KMS-11 (cell line): ENCODE measurements around the gene LDB2.

Source experiments
- H2AFZ ChIP-seq: fragments of 200-600 bp; sonication (generic); 2 replicates; pipeline ENCODE4 v1.6.1; 2016; ENCODE audit warnings: antibody characterized with exemption, mixed run types, low read depth
- H3K27ac ChIP-seq: fragments of 200-600 bp; sonication (generic); 2 replicates; pipeline ENCODE4 v1.6.1; 2016; ENCODE audit warnings: mild to moderate bottlenecking, mixed run types
- H3K27me3 ChIP-seq: fragments of 200-600 bp; sonication (generic); 2 replicates; pipeline ENCODE4 v1.6.1; 2017; ENCODE audit warnings: mild to moderate bottlenecking, low read depth, mixed run types, moderate library complexity; ENCODE audit not compliant: insufficient read depth
- H3K36me3 ChIP-seq: fragments of 200-600 bp; sonication (generic); 2 replicates; pipeline ENCODE4 v1.6.1; 2017; ENCODE audit warnings: mild to moderate bottlenecking, mixed run types; ENCODE audit not compliant: insufficient read depth
- H3K4me1 ChIP-seq: fragments of 200-600 bp; sonication (generic); 2 replicates; pipeline ENCODE4 v1.6.1; 2016; ENCODE audit warnings: mild to moderate bottlenecking, low read depth, mixed run types; ENCODE audit not compliant: poor library complexity, severe bottlenecking
- H3K4me2 ChIP-seq: fragments of 200-600 bp; sonication (generic); 2 replicates; pipeline ENCODE4 v1.7.0; 2016; ENCODE audit warnings: mild to moderate bottlenecking, mixed run types
- H3K4me3 ChIP-seq: fragments of 200-600 bp; sonication (generic); IDR thresholded peaks from 2 replicates; pipeline ENCODE4 v1.6.1; 2017; ENCODE audit warnings: low read depth, low read length, mixed read lengths; ENCODE audit not compliant: insufficient read depth
- H3K79me2 ChIP-seq: fragments of 200-600 bp; sonication (generic); 2 replicates; pipeline ENCODE4 v1.6.1; 2016; ENCODE audit warnings: low read depth, mixed run types; ENCODE audit not compliant: insufficient read depth
- H3K9ac ChIP-seq: fragments of 200-600 bp; sonication (generic); 2 replicates; pipeline ENCODE4 v1.6.1; 2016; ENCODE audit warnings: mild to moderate bottlenecking, mixed run types
- H4K20me1 ChIP-seq: fragments of 200-600 bp; sonication (generic); 2 replicates; pipeline ENCODE4 v1.6.1; 2016; ENCODE audit warnings: mild to moderate bottlenecking, mixed run types; ENCODE audit not compliant: insufficient read depth
- TF ChIP-seq, protein P1 (sequence below): fragments of 200-600 bp; sonication (generic); conservative IDR thresholded peaks from 2 replicates; pipeline ENCODE4 v1.6.1; 2017; ENCODE audit warnings: low read depth, mild to moderate bottlenecking, antibody characterized with exemption, low read length, moderate library complexity, mixed read lengths

Gene LDB2

DNA sequence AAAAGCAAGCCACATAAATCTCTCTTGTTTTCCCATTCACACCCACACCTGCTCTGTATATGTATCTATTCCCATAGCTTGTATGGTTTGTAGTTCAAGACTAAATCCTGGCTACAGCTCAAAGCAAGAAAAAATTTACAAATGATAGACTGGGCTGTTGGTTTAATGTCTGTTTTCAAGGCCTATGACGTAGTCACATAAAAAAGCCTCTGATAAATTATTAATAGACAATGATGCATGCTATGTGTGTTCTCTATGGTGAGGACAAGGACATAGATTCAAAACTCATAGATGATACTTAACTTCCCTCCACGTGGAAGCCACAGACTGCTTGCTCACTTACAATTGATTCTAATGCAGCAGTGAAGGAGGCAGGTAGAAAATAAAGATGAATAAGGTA, 194.0 kb downstream of the LDB2 start:
- H3K4me2 ChIP-seq, result no peak overlapping the region
- no peaks in the 10 kb centered on the region for H3K27me3 ChIP-seq
- H3K79me2 ChIP-seq, result no peaks in the 10 kb centered on the region

DNA sequence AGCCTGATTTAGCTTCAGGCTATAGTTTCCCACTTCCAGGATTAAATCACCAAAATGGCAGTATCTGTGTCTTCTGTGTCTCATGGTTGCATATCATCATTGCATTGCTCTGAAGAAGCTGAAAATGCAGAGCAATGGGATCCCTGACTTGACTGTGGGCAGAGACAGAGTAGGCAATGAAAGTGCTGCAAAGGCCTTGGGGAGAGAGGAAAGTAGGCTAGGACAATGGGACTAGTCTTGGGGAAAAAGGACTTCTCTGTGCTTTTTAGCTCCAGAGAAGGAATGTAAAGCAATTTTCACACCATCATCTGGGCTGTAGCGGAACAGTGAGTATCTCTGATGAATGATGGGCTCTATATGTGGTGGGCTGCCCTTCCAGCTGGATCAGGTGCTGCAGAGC, 202.5 kb downstream of the LDB2 start:
- no peaks in the 10 kb centered on the region for H3K36me3 ChIP-seq
- no peak overlapping the region for H3K9ac ChIP-seq
- H3K4me1 ChIP-seq, result no peaks in the 10 kb centered on the region
- no peak overlapping the region for H3K27ac ChIP-seq
- no peak overlapping the region for H2AFZ ChIP-seq
- H3K4me2 ChIP-seq, result no peak overlapping the region
- H3K4me3 ChIP-seq, result no peak overlapping the region
- TF ChIP-seq, protein P1, sequence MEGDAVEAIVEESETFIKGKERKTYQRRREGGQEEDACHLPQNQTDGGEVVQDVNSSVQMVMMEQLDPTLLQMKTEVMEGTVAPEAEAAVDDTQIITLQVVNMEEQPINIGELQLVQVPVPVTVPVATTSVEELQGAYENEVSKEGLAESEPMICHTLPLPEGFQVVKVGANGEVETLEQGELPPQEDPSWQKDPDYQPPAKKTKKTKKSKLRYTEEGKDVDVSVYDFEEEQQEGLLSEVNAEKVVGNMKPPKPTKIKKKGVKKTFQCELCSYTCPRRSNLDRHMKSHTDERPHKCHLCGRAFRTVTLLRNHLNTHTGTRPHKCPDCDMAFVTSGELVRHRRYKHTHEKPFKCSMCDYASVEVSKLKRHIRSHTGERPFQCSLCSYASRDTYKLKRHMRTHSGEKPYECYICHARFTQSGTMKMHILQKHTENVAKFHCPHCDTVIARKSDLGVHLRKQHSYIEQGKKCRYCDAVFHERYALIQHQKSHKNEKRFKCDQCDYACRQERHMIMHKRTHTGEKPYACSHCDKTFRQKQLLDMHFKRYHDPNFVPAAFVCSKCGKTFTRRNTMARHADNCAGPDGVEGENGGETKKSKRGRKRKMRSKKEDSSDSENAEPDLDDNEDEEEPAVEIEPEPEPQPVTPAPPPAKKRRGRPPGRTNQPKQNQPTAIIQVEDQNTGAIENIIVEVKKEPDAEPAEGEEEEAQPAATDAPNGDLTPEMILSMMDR, result no peak
- no peaks in the 10 kb centered on the region for H3K79me2 ChIP-seq
- H4K20me1 ChIP-seq, result no peaks in the 10 kb centered on the region
- H3K27me3 ChIP-seq, result no peaks in the 10 kb centered on the region

More for the DNA sequence above, 194.0 kb downstream of the LDB2 start:
- no peak overlapping the region for H3K4me3 ChIP-seq
- no peak overlapping the region for H3K27ac ChIP-seq
- no peak overlapping the region for H2AFZ ChIP-seq
- no peaks in the 10 kb centered on the region for H4K20me1 ChIP-seq
- no peaks in the 10 kb centered on the region for H3K4me1 ChIP-seq
- H3K36me3 ChIP-seq, result no peaks in the 10 kb centered on the region
- no peak overlapping the region for H3K9ac ChIP-seq
- TF ChIP-seq, protein P1, result no peak

DNA sequence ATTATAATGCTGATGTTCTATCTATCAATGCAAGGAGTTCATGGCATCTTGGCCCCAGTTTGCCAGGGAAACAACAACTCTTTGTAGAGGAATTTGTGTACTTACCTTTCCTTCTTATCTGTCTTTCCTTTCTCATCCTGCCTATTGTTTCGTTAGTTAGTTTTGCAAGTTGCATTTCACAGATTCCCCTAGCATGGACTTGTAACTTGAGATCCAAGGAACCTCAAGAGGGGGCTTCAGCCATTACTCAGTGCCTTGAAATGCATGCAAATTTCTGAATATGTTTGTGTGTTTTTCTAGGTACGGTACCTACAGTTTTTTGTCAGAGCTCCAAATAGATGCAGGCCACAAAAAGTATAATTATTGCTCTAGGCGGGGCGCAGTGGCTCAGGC, 203.6 kb downstream of the LDB2 start:
- no peak overlapping the region for H3K9ac ChIP-seq
- no peak overlapping the region for H2AFZ ChIP-seq
- H3K36me3 ChIP-seq, result no peaks in the 10 kb centered on the region
- H3K4me2 ChIP-seq, result no peak overlapping the region
- no peaks in the 10 kb centered on the region for H3K4me1 ChIP-seq
- no peaks in the 10 kb centered on the region for H4K20me1 ChIP-seq
- no peak overlapping the region for H3K27ac ChIP-seq
- H3K79me2 ChIP-seq, result no peaks in the 10 kb centered on the region
- no peaks in the 10 kb centered on the region for H3K27me3 ChIP-seq
- TF ChIP-seq, protein P1, result no peak
- H3K4me3 ChIP-seq, result no peak overlapping the region

GRCh38 chr4:16694173-16694883, 204.1 kb downstream of the LDB2 start:
- Histone ChIP-seq H3K27ac (no peak overlapping the region), H2AFZ (no peak overlapping the region), H3K4me1 (no peaks in the 10 kb centered on the region), H3K36me3 (no peaks in the 10 kb centered on the region), H3K4me2 (no peak overlapping the region), H3K4me3 (no peak overlapping the region), H3K79me2 (no peaks in the 10 kb centered on the region), H3K9ac (no peak overlapping the region), H3K27me3 (no peaks in the 10 kb centered on the region), H4K20me1 (no peaks in the 10 kb centered on the region)
- TF ChIP-seq, protein P1, result no peak
